Lung (tissue), 12 donors: ENCODE measurements around the gene SND1. TPM values are rescaled to one million over a fixed set of nuclear protein-coding genes. Genes with fewer than 3 reads are reported as not detected.

Source experiments
- ATAC-seq: fragments of 200-7000 bp; cut with Tn5 transposase; one replicate; pipeline ENCODE4 v1.9.1; 2020; ENCODE audit warnings: moderate number of reproducible peaks; ENCODE audit not compliant: insufficient read depth, low FRiP score
- DNase-seq, 3 donors: peaks; one replicate each; pipeline ENCODE4 v3.0.0-alpha.2; 2013 to 2017
- H3K27ac ChIP-seq, 2 donors: one replicate each; pipeline ENCODE4 v1.5.1; 2013; ENCODE audit warnings: mild to moderate bottlenecking in 2 of 2, moderate library complexity in 2 of 2, control low read depth in 1 of 2, inconsistent platforms in 1 of 2, low read depth in 1 of 2, low read length in 1 of 2
- H3K27me3 ChIP-seq, 3 donors: one replicate each; pipeline ENCODE4 v1.5.1; 2013; ENCODE audit warnings: low read length in 2 of 3; ENCODE audit not compliant: control insufficient read depth in 3 of 3, insufficient read depth in 3 of 3
- H3K36me3 ChIP-seq, 4 donors: one replicate each; pipeline ENCODE4 v1.5.1; 2013; ENCODE audit warnings: low read length in 4 of 4, mild to moderate bottlenecking in 1 of 4, moderate library complexity in 1 of 4; ENCODE audit not compliant: control insufficient read depth in 4 of 4, insufficient read depth in 4 of 4
- H3K4me1 ChIP-seq, 5 donors: one replicate each; pipeline ENCODE4 v1.5.1; 2013; ENCODE audit warnings: low read length in 5 of 5, mild to moderate bottlenecking in 2 of 5, moderate library complexity in 1 of 5; ENCODE audit not compliant: control insufficient read depth in 5 of 5, insufficient read depth in 5 of 5
- H3K4me3 ChIP-seq: one replicate; pipeline ENCODE4 v1.5.1; 2013; ENCODE audit warnings: mild to moderate bottlenecking, control low read depth, moderate library complexity
- H3K9ac ChIP-seq, 2 donors: one replicate each; pipeline ENCODE4 v1.5.1; 2013; ENCODE audit warnings: low read length in 2 of 2, control low read depth in 1 of 2; ENCODE audit not compliant: insufficient read depth in 1 of 2
- H3K9me3 ChIP-seq, 4 donors: one replicate each; pipeline ENCODE4 v1.5.1; 2013; ENCODE audit warnings: low read length in 3 of 4, mild to moderate bottlenecking in 1 of 4, moderate library complexity in 1 of 4; ENCODE audit not compliant: control insufficient read depth in 4 of 4, insufficient read depth in 3 of 4
- CTCF ChIP-seq: IDR thresholded peaks from 2 replicates; pipeline ENCODE4 v1.5.1; 2012; ENCODE audit warnings: mild to moderate bottlenecking; ENCODE audit errors: control extremely low read depth, extremely low read depth
- WGBS, 2 donors: extraction: QIAGEN DNeasy Blood & Tissue Kit; methylation state at CpG; one replicate each; pipeline ENCODE4 v1.1.7; 2013; 5-methylcytosine and 5-hydroxymethylcytosine counted together
- polyA plus RNA-seq, 2 donors: library from polyadenylated mRNA; stranded (reverse); fragments of 200-250 nt; gene quantifications; one replicate each; pipeline ENCODE4 v1.2.1, GENCODE V29; 2013
- total RNA-seq, 2 donors: library from RNA; depleted of rRNA in 1 of 2; stranded (reverse); fragments of >200 nt in 1 of 2; gene quantifications; one replicate each; pipeline ENCODE4 v1.2.1, GENCODE V29; 2014 to 2021
- donor health status: control.
- donor health status: control.
- donor health status: Bipolar disorder and iron deficiency.
- donor health status: healthy.
- donor health status: DM: yes; HTN: yes; CAD: no.

Gene SND1
- total and polyA plus RNA-seq, 4 donors: 94.5 to 210 (median 137) TPM

DNA sequence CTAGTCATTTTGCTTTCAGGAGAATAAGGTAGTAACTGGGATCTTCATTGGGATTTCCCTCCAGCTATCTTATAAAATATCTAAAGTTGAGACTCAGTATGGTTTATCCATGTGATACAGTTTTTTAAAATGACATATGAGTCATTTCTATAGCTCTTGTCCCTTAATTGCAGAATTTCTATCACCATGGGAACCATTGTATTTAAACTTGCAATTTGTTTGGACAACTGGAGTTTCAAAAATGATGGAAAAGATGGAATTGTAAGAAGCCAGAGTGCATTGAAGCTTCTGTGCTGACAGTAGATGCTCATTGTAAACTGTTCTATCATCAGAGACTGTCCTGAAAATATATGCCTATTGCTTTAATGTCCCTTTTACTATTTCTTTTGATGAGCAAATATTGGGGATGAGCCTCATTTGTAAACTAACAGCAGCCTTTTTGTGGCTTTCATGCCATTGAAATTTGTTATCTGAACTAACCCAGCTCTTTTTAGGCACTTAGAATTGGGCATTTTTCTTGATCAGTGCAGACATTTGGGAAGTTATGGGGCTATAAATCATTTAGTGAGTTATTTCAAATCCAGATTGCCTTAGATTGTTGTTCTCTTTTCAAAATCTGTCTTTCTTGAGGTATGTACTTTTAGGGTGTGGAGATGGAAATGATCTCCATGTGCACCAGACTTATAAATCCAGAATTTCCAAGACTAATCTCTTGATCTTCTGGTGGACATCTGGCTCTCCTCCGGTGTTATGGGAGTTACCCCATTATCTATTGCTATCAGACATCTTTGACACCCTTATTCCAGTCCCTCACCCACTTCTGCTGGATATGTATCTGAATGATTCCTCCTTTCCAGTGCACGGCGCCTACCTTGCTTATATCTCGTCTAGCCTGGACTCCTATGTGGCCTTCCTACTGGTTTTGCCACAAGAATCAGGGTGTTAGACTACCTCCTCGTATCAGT lies 159.0 kb downstream of the SND1 start:
- no peak overlapping the region for H3K27ac ChIP-seq
- peaks cover 0 to 21% (median 3%) of the 10 kb centered on the region in 5 donors for H3K4me1 ChIP-seq
- 98 to 99% methylated on average over 5 of the region's 5 CpGs for WGBS, 2 donors
- no peak for DNase-seq
- H3K4me3 ChIP-seq: no peak overlapping the region
- H3K9ac ChIP-seq: no peak overlapping the region
- ATAC-seq: no peak
- TF ChIP-seq CTCF: no peak
- H3K36me3 ChIP-seq: peaks cover 0 to 8% (median 6%) of the 10 kb centered on the region in 4 donors
- no peaks in the 10 kb centered on the region for H3K27me3 ChIP-seq
- H3K9me3 ChIP-seq: no peaks in the 10 kb centered on the region

DNA sequence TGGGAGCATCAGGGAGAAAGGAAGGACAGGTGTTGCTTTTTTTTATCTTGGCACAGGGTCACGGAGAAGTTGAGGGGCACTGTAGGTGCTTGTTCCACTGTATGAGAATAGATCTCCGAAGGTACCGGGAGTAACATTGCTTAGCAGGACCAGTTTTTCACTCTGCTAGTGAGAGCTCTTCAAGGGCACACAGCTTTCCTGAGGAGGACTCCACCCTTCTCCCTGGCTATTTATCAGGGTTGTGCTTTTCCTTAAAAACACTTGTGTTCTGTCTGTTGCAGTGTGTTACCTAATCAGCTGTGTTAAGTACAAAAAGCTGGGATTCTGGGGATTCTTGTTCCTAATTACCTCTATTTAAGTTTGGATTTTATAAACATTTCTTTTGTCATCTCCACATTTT lies 160.5 kb downstream of the SND1 start:
- Histone ChIP-seq H3K36me3 (peaks cover 0 to 7% (median 6%) of the 10 kb centered on the region in 4 donors), H3K4me1 (peaks cover 0 to 23% (median 4%) of the 10 kb centered on the region in 5 donors), H3K9me3 (no peaks in the 10 kb centered on the region), H3K27me3 (no peaks in the 10 kb centered on the region), H3K4me3 (no peak overlapping the region), H3K9ac (no peak overlapping the region), H3K27ac (no peak overlapping the region)
- peak; percentile 50 for ATAC-seq
- no peak for TF ChIP-seq CTCF
- 64 to 82% methylated on average over 3 of the region's 3 CpGs for WGBS, 2 donors
- DNase-seq: no peak

DNA sequence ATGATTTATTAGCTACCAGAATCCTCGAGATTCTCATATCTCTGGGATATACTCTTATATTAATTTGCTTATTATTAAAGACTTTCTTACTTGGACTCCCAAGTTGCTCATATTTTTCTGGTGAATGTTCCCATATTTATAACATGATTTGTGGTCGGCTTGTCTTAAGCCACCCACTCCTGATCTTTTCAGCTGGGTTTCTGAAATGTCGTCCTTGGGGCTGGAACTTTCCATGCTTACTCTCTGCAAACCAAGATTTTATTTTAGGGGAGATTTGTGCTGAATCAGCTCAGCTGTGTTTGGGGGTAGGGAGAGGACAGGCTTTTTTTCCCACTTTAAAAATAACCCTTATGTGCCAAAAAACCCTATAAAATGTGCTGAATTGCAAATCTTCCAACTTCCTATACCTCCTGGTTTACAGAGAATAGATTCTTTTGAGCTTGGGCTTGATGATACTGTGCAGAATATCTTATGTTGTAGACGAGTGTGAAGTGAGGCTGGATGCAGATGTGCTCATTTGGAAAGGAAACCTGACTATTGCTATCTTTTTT lies 162.1 kb downstream of the SND1 start:
- WGBS, 2 donors: 82 to 89% methylated on average over 4 of the region's 4 CpGs
- no peak overlapping the region for H3K4me3 ChIP-seq
- no peak overlapping the region for H3K9ac ChIP-seq
- H3K27me3 ChIP-seq: no peaks in the 10 kb centered on the region
- ATAC-seq: no peak
- DNase-seq: peak in 2 of 3 donors; percentile 29 to 46
- H3K27ac ChIP-seq: no peak overlapping the region
- H3K36me3 ChIP-seq: peaks cover 0 to 2% (median 0%) of the 10 kb centered on the region in 4 donors
- peaks cover 0 to 23% (median 5%) of the 10 kb centered on the region in 5 donors for H3K4me1 ChIP-seq
- H3K9me3 ChIP-seq: no peaks in the 10 kb centered on the region
- no peak for TF ChIP-seq CTCF
